ENCODE measurements around the gene LGALS1.

Gene LGALS1

DNA sequence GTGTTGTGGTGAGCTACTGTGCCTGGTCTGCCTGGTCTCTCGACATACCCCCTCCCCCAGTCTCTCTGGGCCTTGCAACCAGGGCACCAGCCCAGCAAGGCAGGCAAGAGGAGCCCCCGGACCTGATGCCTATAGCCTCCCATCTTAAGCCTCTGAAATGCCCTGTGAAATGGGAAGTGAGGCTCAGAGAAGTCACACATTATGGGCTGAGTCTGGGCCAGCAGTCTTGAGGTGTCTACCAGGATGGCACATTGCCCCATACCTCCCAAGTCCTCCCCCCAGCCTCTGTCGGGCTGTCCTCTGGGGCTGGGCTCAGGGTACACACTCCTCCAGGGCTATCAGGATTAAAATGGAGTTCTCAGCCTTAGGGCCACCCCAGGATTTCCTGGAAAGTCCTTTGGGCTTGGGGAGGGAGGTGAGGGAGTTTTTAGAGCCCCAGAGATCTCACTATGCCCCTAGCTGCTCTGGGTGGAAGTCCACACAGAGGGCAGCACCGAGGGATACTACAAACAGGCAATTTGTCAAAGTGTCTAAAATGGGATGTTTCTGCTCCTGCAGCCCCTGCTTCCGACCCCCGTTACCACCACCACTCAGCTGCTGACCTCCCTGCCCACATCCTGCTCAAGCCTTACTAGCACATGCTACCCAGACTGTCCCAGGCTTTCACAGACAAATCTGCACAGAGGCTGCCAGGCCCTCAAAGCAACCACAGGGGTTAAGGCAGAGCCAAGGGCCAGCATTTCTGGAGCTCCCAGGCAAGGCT, 39.1 kb upstream of the LGALS1 start:
- Histone ChIP-seq H3K27ac (ENCODE audit: low read length) (peak overlapping the region; percentile 57; the same call in 1 of the 2 replicates), H3K36me3 (replicated peaks; ENCODE audit: insufficient read depth, low read length) (no peaks in the 10 kb centered on the region), H3K9me2 (replicated peaks; ENCODE audit: insufficient read depth, low read length) (no peaks in the 10 kb centered on the region), H3K27me3 (replicated peaks; ENCODE audit: insufficient read depth, low read length) (no peaks in the 10 kb centered on the region), H3K4me2 (ENCODE audit: low read depth, low read length) (peak overlapping the region; percentile 21; the same call in 1 of the 2 replicates), H3F3A (ENCODE audit: insufficient read depth, low read length) (peaks cover 34% of the 10 kb centered on the region), H3K9ac (ENCODE audit: low read length) (peak overlapping the region; percentile 15; the same call in 1 of the 2 replicates), H3K9me3 (replicated peaks; ENCODE audit: insufficient read depth, low read length) (no peaks in the 10 kb centered on the region), H3K4me3 (ENCODE audit: low read length) (no peak overlapping the region), H2AFZ (ENCODE audit: low read length) (no peak overlapping the region), H3K4me1 (ENCODE audit: low read length) (peaks cover 31% of the 10 kb centered on the region), H3K79me2 (ENCODE audit: low read length) (peaks cover 13% of the 10 kb centered on the region), H4K20me1 (ENCODE audit: insufficient read depth, low read length) (no peaks in the 10 kb centered on the region)
- peak; percentile 74 for DNase-seq
- no peak for TF ChIP-seq EZH2 (optimal IDR thresholded peaks at IDR 0.05; ENCODE audit: low read depth, low read length)
- TF ChIP-seq CTCF (IDR thresholded peaks at IDR 0.05; ENCODE audit: low read length): peak; percentile 39
- no peak for TF ChIP-seq EZH2phosphoT487 (IDR thresholded peaks at IDR 0.05; ENCODE audit: low read length)

DNA sequence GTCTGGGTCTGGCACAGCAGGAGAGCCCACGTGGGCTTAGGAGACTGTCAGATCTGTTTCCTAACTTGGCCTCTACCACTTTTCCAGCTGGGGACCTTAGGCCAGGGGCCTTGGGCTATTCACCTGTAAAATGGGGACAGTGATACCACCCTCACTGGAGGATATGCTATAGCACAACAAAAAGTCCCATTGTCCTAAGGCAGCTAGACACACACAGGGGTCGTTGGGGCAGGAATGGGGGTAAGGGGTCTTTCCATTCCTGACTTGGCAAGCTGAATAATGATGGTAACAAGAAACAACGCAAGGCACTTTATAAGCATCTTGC, 38.5 kb upstream of the LGALS1 start:
- peaks cover 13% of the 10 kb centered on the region for H3K79me2 ChIP-seq (ENCODE audit: low read length)
- no peaks in the 10 kb centered on the region for H3K36me3 ChIP-seq (replicated peaks; ENCODE audit: insufficient read depth, low read length)
- H3K27ac ChIP-seq (ENCODE audit: low read length): peak overlapping the region; percentile 57; the same call in 1 of the 2 replicates
- no peaks in the 10 kb centered on the region for H4K20me1 ChIP-seq (ENCODE audit: insufficient read depth, low read length)
- no peak for DNase-seq
- H3K4me3 ChIP-seq (ENCODE audit: low read length): no peak overlapping the region
- H2AFZ ChIP-seq (ENCODE audit: low read length): no peak overlapping the region
- peak overlapping the region; percentile 21; the same call in 1 of the 2 replicates for H3K4me2 ChIP-seq (ENCODE audit: low read depth, low read length)
- no peak for TF ChIP-seq EZH2phosphoT487 (IDR thresholded peaks at IDR 0.05; ENCODE audit: low read length)
- TF ChIP-seq CTCF (IDR thresholded peaks at IDR 0.05; ENCODE audit: low read length): no peak
- no peak for TF ChIP-seq EZH2 (optimal IDR thresholded peaks at IDR 0.05; ENCODE audit: low read depth, low read length)
- H3K27me3 ChIP-seq (replicated peaks; ENCODE audit: insufficient read depth, low read length): no peaks in the 10 kb centered on the region
- no peaks in the 10 kb centered on the region for H3K9me3 ChIP-seq (replicated peaks; ENCODE audit: insufficient read depth, low read length)
- peaks cover 34% of the 10 kb centered on the region for H3F3A ChIP-seq (ENCODE audit: insufficient read depth, low read length)
- peaks cover 31% of the 10 kb centered on the region for H3K4me1 ChIP-seq (ENCODE audit: low read length)
- no peaks in the 10 kb centered on the region for H3K9me2 ChIP-seq (replicated peaks; ENCODE audit: insufficient read depth, low read length)
- no peak overlapping the region; the same call in 1 of the 2 replicates for H3K9ac ChIP-seq (ENCODE audit: low read length)

GRCh38 chr22:37638391-37639069, 36.9 kb upstream of the LGALS1 start:
- peaks cover 31% of the 10 kb centered on the region for H3K4me1 ChIP-seq (ENCODE audit: low read length)
- no peaks in the 10 kb centered on the region for H3K27me3 ChIP-seq (replicated peaks; ENCODE audit: insufficient read depth, low read length)
- peak overlapping the region; percentile 74; the same call in 1 of the 2 replicates for H3K9ac ChIP-seq (ENCODE audit: low read length)
- no peaks in the 10 kb centered on the region for H3K9me2 ChIP-seq (replicated peaks; ENCODE audit: insufficient read depth, low read length)
- DNase-seq: peak; percentile 76
- peak overlapping the region; percentile 47; the same call in 1 of the 2 replicates for H3K27ac ChIP-seq (ENCODE audit: low read length)
- TF ChIP-seq EZH2 (optimal IDR thresholded peaks at IDR 0.05; ENCODE audit: low read depth, low read length): no peak
- no peak for TF ChIP-seq EZH2phosphoT487 (IDR thresholded peaks at IDR 0.05; ENCODE audit: low read length)
- TF ChIP-seq CTCF (IDR thresholded peaks at IDR 0.05; ENCODE audit: low read length): no peak
- H3K79me2 ChIP-seq (ENCODE audit: low read length): peaks cover 13% of the 10 kb centered on the region
- H3F3A ChIP-seq (ENCODE audit: insufficient read depth, low read length): peaks cover 34% of the 10 kb centered on the region
- no peaks in the 10 kb centered on the region for H3K36me3 ChIP-seq (replicated peaks; ENCODE audit: insufficient read depth, low read length)
- no peaks in the 10 kb centered on the region for H4K20me1 ChIP-seq (ENCODE audit: insufficient read depth, low read length)
- no peaks in the 10 kb centered on the region for H3K9me3 ChIP-seq (replicated peaks; ENCODE audit: insufficient read depth, low read length)
- peak overlapping the region; percentile 85 for H3K4me3 ChIP-seq (ENCODE audit: low read length)
- H2AFZ ChIP-seq (ENCODE audit: low read length): peak overlapping the region; percentile 64
- H3K4me2 ChIP-seq (ENCODE audit: low read depth, low read length): peak overlapping the region; percentile 88

Measured in MM.1S (cell line).